ENCODE data around the gene TSPAN31. TPM values are rescaled to one million over a fixed set of nuclear protein-coding genes. Genes with fewer than 3 reads are reported as not detected.

TSPAN31 gene
- total and polyA plus RNA-seq, 3 donors from 2014 or later, result 25.4 to 33.0 (median 30.8) TPM

- Histone ChIP-seq H3K27ac (no peak overlapping the region), H3K4me3 (no peak overlapping the region), H3K27me3 (no peaks in the 10 kb centered on the region), H3K36me3 (ENCODE audit: low read depth, missing control alignments) (no peaks in the 10 kb centered on the region), H3K9me3 (no peaks in the 10 kb centered on the region), H3K4me1 (peaks cover 3% of the 10 kb centered on the region)
- TF ChIP-seq CTCF (IDR thresholded peaks at IDR 0.05) (no peak), POLR2A (IDR thresholded peaks at IDR 0.05) (no peak)
- no peak for DNase-seq
- WGBS, 2 donors, result 81 to 83% methylated on average over 2 of the region's 2 CpGs
- intact Hi-C loops (cut with DNase I; ENCODE audit: low total_unique reads), result no loop called here
Observed at GRCh38 chr12:57776247-57776587, 31.4 kb downstream of the TSPAN31 start.

GRCh38 chr12:57777367-57777766, 32.5 kb downstream of the TSPAN31 start:
- intact Hi-C loops (cut with DNase I; ENCODE audit: low total_unique reads), result no loop called here
- Histone ChIP-seq H3K9me3 (no peaks in the 10 kb centered on the region), H3K4me3 (no peak overlapping the region), H3K27me3 (no peaks in the 10 kb centered on the region), H3K27ac (no peak overlapping the region), H3K4me1 (no peaks in the 10 kb centered on the region), H3K36me3 (ENCODE audit: low read depth, missing control alignments) (no peaks in the 10 kb centered on the region)
- 90 to 91% methylated on average over 7 of the region's 7 CpGs for WGBS, 2 donors
- DNase-seq, result no peak
- no peak for TF ChIP-seq CTCF (IDR thresholded peaks at IDR 0.05)
- no peak for TF ChIP-seq POLR2A (IDR thresholded peaks at IDR 0.05)

DNA sequence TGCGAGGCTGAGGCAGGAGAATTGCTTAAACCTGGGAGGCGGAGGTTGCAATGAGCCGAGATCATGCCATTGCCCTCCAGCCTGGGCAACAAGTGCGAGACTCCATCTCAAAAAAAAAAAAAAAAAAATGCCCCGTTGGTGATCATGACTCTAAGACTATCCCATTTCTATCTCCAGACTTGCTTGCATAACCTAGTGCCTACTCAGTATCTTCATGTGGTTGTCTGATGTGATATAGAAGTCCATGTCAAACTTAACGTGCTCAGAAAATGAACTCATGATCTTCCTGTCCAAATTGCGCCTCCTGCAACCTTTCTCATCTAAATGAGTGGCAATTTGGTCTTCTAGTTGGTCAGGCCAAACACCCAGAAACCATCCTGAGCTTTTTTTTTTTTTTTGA, 33.1 kb downstream of the TSPAN31 start:
- intact Hi-C loops (cut with DNase I; ENCODE audit: low total_unique reads), result no loop called here
- Histone ChIP-seq H3K36me3 (ENCODE audit: low read depth, missing control alignments) (no peaks in the 10 kb centered on the region), H3K4me3 (no peak overlapping the region), H3K27me3 (no peaks in the 10 kb centered on the region), H3K27ac (no peak overlapping the region), H3K4me1 (no peaks in the 10 kb centered on the region), H3K9me3 (no peaks in the 10 kb centered on the region)
- 94 to 95% methylated on average over 7 of the region's 7 CpGs for WGBS, 2 donors
- no peak for TF ChIP-seq POLR2A (IDR thresholded peaks at IDR 0.05)
- no peak for TF ChIP-seq CTCF (IDR thresholded peaks at IDR 0.05)
- DNase-seq, result no peak

GRCh38 chr12:57779736-57780135, 34.9 kb downstream of the TSPAN31 start:
- DNase-seq, result no peak
- Histone ChIP-seq H3K9me3 (no peaks in the 10 kb centered on the region), H3K27ac (no peak overlapping the region), H3K4me3 (no peak overlapping the region), H3K4me1 (peaks cover 10% of the 10 kb centered on the region), H3K27me3 (no peaks in the 10 kb centered on the region), H3K36me3 (ENCODE audit: low read depth, missing control alignments) (no peaks in the 10 kb centered on the region)
- WGBS, 2 donors, result 33 to 52% methylated on average over 1 of the region's 1 CpG
- no peak for TF ChIP-seq POLR2A (IDR thresholded peaks at IDR 0.05)
- TF ChIP-seq CTCF (IDR thresholded peaks at IDR 0.05), result no peak
- intact Hi-C loops (cut with DNase I; ENCODE audit: low total_unique reads), result no loop called here

DNA sequence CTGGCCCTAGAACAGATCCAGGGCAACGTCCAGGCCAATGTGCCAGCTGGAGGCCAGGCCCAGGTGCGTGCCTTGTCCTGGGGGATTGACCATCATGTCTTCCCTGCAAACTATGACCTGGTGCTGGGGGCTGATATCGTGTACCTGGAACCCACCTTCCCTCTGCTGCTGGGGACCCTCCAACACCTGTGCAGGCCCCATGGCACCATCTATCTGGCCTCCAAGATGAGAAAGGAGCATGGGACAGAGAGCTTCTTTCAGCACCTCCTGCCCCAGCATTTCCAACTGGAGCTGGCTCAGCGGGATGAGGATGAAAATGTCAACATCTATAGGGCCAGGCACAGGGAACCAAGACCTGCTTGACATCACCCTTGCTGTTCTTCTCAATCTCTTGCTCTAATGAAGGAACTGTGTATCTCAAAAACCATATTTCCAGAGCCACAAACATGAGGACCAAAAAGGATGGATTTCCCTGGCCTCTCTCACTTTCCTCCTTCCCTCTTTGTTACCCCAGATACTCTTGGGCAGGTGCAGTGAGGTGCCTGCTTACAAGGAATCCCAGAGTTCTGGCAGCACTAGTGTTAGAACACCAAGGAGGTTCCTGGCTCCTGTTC, 35.6 kb downstream of the TSPAN31 start:
- Histone ChIP-seq H3K9me3 (no peaks in the 10 kb centered on the region), H3K27me3 (no peaks in the 10 kb centered on the region), H3K36me3 (ENCODE audit: low read depth, missing control alignments) (no peaks in the 10 kb centered on the region), H3K4me1 (peaks cover 10% of the 10 kb centered on the region), H3K27ac (no peak overlapping the region), H3K4me3 (no peak overlapping the region)
- intact Hi-C loops (cut with DNase I; ENCODE audit: low total_unique reads), result no loop called here
- no peak for DNase-seq
- 60 to 85% methylated on average over 3 to 4 of the region's 4 CpGs for WGBS, 2 donors
- no peak for TF ChIP-seq CTCF (IDR thresholded peaks at IDR 0.05)
- no peak for TF ChIP-seq POLR2A (IDR thresholded peaks at IDR 0.05)
